HG02642 (cell line): ENCODE data around the gene FSD1.

Experiments used
- ATAC-seq: cut with Tn5 transposase; IDR thresholded peaks from one replicate; pipeline ENCODE4 v1.9.1; 2021; ENCODE audit warnings: mild to moderate bottlenecking; ENCODE audit not compliant: unreplicated experiment, poor library complexity

Gene FSD1

DNA sequence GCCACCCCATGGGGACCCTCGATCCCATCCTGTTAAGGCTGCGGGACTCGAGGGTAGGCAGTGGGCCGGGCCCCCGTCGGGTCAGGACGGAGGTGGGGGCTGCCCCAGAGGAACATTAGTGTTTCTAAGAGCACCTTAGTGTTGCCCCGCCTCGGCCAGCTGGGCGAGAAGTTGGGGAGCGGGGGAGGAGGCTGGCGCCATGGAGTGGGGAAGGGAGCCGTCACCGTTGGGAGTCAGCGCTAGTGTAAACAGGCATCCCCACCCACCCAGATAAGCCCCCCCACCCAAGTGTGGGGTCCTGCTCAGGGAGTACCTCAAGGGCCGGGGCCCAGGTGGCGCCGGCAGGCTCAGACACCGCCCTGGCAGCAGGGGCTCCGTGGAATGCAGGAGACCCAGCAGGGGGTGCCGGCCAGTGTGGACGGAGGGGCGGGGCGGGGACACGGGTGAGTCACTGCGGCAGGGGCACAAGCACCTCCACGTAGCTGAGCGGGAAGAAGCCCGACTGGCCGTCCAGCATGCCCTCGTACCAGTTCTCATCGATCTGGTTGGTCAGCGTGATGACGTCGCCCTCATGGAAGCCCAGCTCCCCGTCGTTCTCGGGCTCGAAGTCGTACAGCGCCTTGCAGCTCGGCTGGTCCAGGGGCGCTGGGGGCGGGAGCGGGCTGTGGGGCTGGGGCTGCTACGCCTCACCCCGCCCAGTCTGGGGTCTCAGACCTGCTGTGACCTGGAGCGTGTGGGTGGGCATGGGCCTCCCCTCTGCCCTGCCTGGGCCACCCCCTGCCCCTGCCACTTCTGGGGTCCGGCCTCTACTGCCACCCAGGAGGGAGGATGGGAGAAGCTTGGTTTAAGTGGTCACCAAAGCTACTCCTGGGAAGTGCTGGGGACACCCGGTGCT lies 57.0 kb downstream of the FSD1 start:
- ATAC-seq, result no peak

DNA sequence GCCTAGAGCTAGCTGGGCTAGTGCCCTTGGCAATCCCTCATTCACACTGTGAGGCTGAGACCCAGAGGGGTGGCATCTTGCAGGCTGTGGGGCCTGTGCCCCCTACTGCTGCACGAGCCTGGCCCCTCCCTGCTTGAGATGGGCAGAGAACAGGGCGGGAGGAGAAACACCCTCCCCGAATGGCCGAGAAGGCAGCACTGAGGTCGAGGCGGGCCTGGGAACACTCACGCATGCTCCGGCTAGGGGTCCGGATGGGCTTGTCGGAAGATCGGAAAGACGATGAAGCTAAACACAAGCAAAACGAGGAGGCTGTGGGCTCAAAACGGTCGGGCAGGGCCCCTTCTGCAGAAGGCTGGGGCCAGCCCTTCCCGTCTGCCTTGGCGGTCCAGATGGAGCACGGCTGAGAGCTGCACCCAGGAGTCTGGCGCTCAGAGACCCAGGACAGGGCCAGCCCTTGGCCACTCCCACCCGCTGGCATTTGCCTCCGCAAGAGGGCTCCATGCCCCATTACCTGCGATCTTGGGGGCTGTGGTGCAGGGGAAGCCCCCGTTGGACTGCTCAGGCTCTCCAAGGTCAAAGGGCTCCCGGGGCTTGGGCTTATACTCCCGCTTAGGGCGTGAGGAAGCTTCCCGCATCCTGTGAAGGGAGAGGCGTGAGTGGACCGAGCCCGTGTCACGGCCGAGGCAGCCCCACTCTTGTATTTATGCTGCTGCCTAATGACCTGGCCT lies 57.9 kb downstream of the FSD1 start:
- ATAC-seq, result no peak

DNA sequence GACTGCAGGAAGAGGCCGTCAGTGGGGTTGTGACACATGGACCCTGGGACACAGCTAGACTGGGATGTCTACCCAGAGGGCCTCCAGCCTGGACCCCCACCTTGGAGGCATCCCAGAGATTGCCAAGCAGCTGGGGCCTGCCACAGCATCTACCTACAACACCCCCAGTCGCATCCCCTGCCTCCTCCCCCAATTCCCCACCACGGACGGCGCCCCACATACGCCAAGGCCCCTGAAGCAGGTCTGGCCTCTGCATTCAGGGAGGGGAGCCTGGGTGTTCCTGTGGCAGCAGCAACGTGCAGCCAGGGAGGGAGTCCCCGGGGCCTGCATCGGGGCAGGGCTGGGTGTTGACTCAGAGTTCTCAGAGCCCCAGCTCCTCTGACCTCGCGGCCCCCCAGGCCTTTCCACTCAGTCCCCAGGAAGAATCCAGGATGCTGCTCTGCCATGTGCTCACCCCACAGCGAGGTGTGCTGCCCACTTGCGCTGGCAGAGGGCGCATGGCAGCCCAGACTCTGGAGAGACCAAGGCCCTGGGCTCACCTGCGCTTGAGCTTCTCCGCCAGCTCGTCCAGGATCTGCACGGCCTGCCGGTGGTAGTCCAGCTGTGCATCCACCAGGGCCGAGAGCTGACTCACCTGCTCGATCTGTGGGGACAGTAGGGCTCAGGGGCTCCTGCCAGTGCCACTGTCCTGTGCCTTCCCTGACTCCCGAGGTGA lies 58.6 kb downstream of the FSD1 start:
- ATAC-seq, result no peak

DNA sequence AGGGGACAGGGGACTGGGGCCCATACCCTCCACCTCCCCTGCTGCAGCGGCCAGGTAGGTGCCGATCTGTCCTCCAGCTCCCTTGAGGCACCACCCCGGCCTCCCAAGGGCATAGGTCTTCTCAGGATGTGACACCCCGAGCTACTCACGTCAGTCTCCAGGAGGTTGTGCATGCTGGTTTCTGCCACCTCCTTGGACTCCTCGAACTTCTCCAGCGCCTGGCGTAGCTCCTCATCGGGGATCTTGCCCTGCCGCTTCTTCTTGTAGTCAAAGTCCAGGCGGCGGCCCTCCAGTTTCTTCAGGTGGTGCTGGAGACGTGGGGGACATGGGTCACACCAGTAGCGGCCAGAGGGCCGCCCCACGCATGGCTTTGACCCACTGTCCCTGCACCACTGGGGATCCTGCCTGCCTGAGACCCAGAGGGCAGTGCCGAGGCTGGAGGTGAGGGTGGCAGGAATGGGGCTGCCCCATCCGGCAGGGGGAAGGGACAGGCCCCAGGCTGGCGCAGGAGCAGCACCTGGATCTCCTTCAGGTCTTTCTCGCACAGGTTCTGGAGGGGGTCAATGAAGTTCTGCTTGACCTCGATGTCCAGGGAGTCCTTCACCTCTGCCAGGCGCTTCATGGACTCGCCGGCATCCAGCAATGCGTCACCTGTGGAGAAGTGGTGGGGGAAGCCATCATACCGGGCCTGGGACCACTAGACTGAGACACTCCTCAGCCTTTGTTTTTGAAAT lies 59.3 kb downstream of the FSD1 start:
- no peak for ATAC-seq

DNA sequence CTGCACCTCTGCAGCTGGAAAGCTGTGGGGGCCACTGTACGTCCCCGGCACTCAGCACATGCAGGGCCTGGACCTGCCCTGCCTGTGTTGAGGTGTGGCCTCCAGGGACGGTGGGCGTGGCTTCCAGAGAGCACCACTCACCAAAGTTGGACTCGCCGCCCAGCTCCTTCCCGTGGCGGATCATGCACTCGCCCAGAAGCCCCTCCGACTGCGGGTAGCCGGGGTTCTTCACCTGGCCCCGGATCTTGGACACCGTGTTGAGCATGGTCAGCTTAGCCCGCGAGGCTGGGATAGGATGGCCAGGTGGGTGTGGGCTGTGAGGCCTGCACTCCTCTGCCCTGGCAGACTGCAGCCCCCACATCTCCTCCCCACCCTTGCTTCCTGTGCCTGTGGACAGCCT lies 60.9 kb downstream of the FSD1 start:
- no peak for ATAC-seq

DNA sequence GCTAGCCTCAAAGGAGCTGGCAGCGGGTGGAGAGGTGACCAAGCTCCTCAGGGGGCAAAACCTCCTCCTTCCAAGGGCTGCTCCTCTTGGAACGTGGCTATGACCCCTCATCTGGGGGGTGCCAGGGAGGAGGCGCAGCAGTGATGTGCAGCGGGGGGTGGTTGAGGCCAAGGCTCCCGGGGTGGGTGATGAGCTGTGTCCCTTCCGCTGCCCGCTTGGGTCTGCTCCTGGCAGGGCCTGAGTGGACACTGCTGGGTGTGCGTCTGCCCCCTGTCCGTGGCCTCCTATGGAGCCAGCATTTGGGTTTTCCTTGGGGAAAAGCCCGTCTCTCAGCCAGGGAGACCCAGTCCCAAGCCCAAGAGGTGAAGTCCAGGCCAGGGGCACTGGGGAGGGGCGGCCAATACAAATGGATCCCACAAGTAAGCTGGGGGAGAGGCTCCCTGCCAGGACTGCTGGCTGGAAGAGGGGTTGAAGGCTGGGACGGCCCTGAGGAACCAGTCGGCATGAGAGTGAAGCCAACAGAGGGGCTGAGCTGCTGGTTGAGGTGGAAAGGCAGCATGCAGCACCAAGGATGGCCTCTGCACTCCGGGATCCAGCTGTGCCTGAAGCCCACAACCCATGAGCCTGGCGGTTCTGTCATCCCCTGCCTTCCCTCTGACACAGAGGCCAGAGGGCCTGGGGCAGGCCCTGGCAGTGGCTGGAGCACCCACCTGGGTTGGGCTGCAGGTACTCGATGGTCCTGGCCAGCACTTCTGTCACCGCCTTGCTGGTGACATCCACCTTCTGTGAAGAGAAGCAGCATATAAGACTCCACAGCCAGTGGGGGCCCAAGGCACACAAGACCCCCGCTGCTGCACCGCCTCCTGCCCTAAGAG lies 61.6 kb downstream of the FSD1 start:
- ATAC-seq, result no peak

DNA sequence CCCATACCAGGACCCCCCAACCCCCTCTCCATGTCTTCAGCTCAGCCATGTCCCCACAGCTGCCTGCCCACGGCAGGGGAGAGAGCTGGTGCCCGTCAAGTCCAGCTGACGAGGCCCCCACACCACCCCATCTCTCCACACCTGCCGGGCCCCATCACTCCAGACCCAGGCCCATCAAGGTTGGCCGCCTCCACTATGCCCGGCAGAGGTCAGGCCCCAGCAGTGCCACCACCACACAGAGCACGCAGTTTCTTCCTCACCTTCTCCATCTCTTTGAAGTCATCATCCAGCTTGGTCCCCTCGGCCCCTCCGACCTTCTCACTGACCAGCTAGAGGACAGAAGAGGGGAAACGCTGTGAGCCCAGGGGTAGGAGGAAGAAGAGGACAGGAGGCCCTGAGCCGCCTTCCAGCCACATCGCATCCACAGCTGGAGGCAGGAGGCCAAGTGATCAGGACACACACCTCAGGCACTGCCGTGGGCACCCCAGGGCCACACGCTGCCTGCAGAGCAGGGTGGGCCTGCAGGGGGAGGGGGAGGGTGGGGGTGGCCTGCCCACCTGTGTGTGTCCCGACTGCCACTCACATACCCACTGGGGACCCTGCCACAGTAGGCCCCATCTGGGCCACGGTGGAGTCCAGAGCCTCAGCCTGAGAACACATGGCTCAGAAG lies 62.4 kb downstream of the FSD1 start:
- ATAC-seq, result no peak

DNA sequence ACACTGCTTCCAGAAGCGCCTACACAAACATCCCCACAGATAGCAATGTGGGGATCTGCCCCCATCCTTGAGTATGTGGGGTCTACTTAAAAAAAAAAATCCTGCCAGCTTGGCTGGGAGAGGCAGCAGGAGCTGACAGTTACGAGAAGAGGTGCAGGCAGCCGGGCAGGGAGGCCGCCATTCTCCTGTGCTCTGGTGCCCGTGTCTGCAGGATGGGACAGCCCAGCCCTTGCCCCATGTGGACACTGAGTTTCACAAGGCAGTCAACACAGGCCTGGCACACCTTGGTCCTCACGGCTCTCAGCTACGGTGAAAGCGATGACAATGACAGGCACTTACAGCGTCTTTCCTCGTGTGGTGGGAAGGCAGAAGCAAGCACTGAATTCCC lies 62.9 kb downstream of the FSD1 start:
- ATAC-seq, result no peak

DNA sequence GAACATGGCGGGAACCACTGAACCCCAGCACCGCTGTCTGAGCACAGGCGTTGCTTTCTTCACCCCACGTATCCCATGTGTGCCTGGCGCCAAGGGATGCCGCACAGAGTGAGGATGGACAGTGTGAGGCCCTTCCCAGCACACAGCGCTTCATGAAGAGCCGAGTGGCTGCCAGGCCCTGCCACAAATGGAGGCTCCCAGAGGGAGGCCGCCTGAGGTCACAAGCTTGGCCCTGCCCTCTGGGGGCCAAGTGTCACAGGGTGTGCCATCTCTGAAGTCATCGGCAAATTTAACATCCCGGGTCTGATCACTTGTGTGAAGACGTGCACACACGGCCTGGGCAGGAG lies 63.4 kb downstream of the FSD1 start:
- ATAC-seq, result no peak

DNA sequence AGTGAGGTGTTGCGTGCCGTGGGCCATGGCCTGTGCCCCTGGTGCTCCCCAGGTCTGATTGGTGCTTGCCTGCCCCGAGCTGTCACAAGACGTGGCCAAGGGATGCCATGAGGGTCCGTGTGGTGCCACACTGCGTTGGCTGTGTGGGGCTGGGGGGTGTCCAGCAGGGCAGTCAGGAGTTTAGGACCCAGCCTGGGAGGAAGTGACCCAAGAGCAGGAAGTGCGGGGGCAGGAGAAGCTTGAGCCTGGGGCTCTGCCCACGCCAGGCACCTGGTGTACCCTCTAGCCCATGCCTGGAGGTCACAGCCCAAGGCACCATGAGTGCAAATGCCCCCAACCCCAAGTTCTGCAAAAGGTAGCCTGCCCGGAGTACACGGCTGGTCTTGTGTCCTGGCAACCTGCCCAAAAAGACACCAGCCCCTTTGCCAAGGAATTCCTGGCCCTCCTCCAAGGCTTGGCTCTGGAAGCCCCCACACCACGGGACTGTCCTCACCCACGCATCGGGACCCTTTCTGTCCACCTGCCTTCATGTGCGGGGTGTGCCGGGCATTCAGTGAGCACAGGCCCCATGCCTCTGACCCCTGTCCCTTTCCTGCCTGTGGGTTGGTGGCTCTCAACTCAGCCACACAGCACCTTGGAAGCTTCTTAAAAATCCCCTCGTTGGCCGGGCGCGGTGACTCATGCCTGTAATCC lies 63.9 kb downstream of the FSD1 start:
- no peak for ATAC-seq

DNA sequence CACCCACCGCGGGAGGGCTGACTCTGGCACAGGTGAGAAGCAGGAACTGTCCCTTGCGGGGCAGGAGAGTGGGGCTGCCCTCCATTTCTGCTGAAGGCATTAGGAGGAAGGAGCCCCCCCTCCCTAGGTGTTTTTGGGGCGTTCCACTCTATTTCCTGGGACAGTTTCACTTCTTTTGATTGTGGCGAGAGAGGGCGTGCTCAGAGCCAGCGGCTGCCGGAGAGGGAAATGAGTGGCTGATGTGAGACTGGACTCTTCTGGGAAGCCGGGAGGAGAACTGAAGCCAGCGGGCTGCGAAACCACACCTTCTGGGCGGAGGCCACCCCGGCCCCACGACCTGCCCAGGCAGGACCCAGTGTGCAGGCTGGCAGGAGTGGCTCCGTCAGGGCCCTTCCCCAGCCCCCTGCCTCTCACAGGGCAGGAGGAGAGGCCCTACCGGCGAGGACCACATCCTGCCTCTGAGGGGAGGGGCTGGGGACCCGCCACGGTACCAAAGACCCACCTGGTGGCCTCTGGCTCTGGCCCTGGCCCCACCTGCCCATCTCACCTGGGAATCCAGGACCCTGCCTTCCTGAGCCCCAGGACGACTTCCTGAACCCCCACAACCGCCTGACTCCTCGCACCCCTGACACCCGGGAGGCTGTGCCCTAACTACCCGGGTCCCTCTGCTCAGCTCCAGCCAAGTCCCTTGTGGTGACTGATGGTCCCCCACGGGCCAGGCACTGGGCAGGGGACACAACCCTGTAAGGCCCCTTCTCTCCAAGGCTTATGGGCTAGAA lies 64.9 kb downstream of the FSD1 start:
- peak; percentile 57 for ATAC-seq

DNA sequence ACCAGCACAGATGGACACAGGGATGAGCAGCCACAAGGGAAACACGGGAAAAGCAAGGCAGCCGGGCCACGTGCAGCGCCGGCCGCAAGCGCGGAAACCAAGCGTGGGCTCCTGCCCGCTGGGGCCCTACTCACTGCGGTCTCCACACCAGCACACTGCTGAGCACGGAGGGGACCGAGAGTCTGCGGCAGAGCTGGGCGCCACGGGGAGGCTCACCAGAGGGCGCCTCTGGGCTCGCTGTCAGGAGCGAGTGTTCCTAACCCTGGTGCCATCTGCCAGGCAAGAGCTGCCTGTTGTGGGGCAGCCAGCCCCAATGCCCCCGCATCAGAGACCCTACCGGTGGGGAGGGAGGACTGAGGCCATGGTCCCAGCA lies 65.5 kb downstream of the FSD1 start:
- peak; percentile 50 for ATAC-seq

DNA sequence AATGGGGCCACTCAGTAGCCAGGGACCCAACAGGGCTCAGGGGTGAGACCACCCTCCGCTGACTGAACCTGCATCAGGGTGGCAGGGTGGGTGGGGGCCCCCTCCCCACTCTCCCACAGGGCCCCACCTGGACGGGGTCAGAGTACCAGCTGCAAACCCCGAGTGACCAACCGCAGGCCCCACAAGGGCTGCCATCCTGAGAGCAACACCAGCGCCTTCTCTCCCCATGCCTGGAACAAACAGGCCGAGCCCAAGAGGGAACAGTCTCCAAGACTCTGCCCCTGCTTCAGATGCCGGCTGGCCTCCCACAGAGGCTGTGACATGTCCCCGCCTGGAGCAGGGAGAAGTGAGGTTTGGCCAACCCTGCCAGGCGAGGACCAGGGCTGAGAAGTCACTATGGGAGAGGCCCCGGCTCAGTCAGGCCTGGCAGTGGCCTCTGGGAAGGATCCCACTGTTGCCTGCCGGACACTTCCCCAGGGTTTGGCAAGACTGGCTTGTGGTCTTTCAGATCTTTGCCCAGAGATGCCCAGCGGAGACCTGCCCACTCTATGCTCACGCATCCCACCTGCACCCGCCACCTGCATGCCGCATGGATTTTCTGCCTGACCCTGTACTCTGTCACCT lies 66.1 kb downstream of the FSD1 start:
- no peak for ATAC-seq

DNA sequence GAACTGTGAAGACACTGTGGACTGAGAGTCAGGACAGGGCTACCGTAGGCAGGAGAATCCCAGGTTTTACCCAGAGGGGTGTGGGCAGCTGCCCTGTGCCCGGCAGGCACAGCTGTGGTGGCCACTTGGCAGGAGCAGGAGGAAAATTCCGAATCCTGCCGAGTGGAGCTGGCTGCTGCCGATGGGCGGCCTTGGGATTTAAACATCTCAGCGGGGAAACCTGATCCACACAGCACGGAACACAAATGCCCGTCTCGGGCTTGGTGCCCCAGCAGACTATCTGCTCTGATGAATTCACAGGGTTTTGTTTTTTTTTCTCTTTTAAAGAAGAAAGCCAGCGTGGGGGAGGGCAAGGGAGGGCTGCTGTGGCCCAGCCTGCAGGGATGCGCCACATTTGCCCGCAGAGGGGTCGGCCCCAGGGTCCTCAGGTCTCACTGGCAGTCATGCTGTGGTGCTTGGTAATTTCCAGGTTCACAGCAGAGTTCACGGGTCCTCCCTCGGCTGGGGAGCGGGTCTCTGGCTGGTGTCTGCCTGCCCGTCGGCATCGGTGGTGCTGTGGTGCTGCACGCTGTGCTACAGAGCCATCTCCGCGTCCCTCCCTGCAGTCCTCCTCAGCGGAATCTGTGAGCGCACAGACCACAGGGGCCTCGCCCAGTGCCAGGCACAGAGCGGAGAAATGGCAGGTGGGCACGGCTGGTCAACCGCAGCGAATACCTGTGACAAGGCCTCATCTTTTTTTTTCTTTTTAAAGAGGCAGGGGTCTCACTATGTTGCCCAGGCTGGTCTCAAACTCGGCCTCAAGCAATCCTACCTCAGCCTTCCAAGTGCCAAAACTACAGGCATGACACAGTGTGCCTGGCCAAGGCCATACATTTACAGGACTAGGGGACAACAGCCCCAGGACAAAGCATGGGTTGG lies 67.1 kb downstream of the FSD1 start:
- ATAC-seq, result no peak

DNA sequence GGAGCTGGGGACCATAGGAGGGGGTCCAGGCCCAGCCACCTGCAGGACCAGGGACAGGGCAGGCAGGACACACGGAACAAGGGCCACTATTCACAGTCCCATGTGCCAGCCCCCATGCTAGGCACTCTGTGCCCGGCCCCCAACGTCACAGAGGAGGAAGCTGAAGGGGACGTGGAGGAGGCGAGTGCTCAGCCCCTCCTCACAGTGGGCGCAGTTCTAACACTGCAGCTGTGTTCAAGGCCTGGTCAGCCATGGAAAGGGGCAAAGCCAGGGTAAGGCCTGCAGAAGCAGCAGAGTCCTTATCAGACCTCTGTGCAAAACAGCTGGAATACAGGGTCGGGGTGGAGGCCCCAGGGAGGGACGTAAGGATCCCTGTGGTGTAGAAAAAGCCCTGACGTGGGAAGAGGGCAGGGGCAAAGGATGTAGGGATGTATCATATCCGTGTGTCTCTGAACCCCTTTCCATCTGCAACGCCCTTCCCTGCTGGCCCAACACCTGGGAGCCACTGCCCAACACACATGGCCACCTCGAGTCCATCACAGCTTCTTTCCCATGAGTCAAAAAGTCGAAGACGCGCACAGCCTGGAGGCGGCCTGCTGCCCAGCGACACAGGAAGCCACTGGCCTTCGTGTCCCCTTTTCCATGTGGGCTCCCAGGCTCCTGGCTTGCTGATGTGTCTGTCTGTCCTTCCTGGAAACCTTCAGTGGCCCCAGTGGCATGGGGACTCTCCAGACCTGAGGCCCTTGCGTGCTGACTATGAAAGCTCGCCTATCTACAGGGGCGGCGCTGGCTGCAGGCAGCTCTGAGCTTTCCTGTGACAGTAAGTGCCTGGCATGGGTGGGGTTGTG lies 68.0 kb downstream of the FSD1 start:
- ATAC-seq, result no peak

DNA sequence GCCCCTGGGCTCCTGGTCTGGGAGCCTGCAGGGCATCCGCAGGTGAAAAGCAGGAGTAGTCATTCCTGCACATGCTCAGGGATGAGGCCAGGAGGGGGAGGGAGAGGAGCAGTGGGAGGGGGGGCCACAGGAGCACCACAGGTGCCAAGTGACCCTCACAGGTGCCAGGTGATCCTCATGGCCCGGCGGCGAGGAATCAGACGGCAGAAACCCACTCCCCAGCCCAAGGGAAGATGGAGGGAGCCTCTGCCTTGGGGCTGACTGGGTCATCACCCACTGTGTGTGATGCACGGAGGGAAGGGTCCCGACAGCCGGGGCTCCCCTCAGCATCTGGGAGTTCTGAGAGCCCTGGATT lies 68.6 kb downstream of the FSD1 start:
- ATAC-seq, result no peak
